Fibroblast of the aortic adventitia (primary cell): ENCODE results near the gene DNAH6. TPM values are rescaled to one million over a fixed set of nuclear protein-coding genes. Genes with fewer than 3 reads are reported as not detected.

Experiments used
- DNase-seq: peaks from one replicate; pipeline ENCODE4 v3.0.0-alpha.2; 2010; ENCODE audit warnings: low read depth
- H3K4me3 ChIP-seq: 2 replicates; pipeline ENCODE4 v1.5.1; 2011; ENCODE audit warnings: low read depth, mild to moderate bottlenecking, control low read depth, low read length, moderate library complexity
- total RNA-seq: library from RNA; depleted of rRNA; stranded (reverse); fragments of >200 nt; gene quantifications from 2 replicates; pipeline ENCODE4 v1.2.3, GENCODE V29; 2012; ENCODE audit warnings: low replicate concordance
- TF ChIP-seq, protein P1 (sequence below): IDR thresholded peaks from 2 replicates; pipeline ENCODE4 v1.5.1; 2011; ENCODE audit warnings: mild to moderate bottlenecking, low read length, control low read depth, inconsistent platforms; ENCODE audit not compliant: insufficient read depth

Gene DNAH6
- total RNA-seq, 1 donor, result under 0.01 TPM

DNA sequence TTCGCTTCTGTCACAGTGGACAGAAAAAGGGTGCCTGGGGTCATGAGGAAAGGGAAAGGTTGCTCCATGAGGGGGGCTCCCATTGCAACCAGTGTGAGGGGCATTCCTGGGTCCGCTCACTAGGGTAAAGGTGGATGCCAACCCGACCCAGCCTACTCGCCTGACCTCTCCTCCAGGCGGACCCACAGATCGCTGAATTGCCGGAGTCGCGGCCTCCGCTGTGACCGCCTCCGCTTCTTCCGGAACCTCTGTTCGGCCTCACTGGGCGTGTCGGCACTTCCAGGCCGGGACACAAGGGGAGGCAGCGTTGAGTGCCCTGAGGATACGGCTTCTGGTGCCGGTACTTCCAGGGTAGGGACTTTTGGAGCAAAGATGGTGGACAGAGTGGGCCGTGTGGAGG lies 307.5 kb downstream of the DNAH6 start:
- no peak for DNase-seq
- TF ChIP-seq, protein P1, sequence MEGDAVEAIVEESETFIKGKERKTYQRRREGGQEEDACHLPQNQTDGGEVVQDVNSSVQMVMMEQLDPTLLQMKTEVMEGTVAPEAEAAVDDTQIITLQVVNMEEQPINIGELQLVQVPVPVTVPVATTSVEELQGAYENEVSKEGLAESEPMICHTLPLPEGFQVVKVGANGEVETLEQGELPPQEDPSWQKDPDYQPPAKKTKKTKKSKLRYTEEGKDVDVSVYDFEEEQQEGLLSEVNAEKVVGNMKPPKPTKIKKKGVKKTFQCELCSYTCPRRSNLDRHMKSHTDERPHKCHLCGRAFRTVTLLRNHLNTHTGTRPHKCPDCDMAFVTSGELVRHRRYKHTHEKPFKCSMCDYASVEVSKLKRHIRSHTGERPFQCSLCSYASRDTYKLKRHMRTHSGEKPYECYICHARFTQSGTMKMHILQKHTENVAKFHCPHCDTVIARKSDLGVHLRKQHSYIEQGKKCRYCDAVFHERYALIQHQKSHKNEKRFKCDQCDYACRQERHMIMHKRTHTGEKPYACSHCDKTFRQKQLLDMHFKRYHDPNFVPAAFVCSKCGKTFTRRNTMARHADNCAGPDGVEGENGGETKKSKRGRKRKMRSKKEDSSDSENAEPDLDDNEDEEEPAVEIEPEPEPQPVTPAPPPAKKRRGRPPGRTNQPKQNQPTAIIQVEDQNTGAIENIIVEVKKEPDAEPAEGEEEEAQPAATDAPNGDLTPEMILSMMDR, result no peak
- no peak overlapping the region for H3K4me3 ChIP-seq

DNA sequence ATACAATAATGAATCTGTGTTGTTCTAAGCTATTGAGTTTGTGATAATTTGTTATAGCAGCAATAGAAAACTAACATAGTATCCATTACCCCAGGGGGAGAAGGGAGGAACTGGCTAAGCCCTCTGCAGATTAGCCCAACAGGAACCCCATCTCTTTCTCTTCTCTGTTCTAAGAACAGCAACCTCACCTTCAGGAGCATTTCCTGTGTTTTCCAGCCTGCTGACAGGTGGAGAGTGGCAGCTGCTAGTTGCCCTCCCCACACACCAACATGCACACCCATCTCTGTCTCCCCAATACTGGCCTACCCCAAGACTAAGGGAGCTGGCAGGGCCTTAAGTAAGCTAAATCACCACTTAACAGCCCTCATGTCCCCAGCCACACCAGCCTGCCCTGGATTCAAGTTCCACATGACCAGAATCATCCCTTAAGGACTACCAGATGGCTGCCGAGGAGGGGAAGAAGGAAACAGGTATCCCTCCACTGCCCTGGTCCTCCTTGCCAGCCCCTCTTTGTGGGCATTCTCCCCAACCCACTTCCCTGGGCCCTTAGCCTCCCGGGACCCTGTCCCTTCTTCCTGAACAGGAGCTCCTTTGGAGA lies 311.8 kb downstream of the DNAH6 start:
- DNase-seq, result no peak
- TF ChIP-seq, protein P1, result no peak
- H3K4me3 ChIP-seq, result no peak overlapping the region

DNA sequence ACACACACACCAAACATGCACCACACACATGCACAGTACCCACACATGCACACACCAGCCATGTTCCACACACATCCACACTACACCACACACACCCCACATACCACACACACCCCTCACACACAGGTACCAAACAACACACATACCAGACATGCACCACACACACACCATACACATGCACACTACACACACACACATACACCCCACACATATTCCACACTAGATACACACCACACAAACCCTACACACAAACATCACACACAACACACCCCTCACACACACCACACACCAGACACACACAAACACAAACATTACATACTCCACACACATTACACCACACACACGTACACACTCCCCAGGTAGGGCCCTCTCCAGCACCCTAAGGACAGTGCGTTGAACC lies 313.4 kb downstream of the DNAH6 start:
- DNase-seq, result no peak
- TF ChIP-seq, protein P1, result no peak
- H3K4me3 ChIP-seq, result no peak overlapping the region

DNA sequence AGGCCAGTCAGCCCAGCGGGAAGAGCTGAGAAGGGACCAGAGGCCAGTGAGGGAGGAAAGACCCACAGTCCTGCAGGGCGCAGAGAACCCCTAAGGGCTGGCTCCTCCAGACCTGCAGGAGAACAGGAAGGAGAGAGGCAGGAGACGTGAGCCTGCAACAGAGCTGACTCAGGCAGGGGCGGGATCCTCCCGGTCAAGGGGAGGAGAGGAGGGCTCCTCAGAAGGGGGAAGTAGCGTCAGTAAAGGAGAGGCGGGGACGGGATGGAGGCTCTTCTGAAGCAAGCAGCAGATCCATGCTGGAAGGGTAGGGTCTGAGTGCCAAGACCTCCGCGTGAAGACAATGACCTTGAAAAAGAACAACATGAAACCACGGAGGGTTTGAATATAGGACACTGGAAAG lies 313.8 kb downstream of the DNAH6 start:
- TF ChIP-seq, protein P1, result no peak
- H3K4me3 ChIP-seq, result no peak overlapping the region
- DNase-seq, result no peak

DNA sequence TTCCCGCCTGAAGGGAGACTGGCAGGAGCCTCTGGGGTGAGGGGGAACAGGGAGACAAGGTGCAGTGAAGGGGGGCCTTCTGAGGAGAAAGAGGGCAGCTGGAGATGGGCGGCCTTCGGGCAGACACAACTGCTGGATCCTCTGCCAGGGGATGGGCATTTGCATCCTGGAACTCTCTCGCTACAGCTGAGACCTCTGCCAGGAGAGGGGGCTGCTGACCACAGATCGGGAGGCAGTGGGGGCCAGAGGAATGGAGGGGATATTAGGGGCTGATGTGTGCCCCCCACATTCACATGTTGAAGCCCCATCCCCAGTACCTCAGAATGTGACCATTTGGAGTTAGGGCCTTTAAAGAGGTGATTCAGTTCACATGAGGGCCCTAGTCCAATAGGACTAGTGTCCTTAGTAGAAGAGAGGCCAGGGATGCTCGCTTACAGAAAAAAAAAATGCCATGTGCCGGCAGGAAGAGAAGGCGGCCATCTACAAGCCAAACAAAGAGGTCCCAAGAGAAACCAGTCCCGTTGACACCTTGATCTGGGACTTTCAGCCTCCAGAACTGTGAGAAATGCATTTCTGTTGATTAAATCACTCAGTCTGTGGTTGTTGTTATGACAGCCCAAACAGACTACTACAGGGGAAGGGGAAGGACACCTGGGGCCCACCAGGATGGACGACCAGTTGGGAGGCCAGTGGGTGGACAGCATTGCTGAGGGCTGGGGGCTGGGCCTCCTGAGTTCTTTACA lies 314.6 kb downstream of the DNAH6 start:
- TF ChIP-seq, protein P1, result no peak
- H3K4me3 ChIP-seq, result no peak overlapping the region
- no peak for DNase-seq

DNA sequence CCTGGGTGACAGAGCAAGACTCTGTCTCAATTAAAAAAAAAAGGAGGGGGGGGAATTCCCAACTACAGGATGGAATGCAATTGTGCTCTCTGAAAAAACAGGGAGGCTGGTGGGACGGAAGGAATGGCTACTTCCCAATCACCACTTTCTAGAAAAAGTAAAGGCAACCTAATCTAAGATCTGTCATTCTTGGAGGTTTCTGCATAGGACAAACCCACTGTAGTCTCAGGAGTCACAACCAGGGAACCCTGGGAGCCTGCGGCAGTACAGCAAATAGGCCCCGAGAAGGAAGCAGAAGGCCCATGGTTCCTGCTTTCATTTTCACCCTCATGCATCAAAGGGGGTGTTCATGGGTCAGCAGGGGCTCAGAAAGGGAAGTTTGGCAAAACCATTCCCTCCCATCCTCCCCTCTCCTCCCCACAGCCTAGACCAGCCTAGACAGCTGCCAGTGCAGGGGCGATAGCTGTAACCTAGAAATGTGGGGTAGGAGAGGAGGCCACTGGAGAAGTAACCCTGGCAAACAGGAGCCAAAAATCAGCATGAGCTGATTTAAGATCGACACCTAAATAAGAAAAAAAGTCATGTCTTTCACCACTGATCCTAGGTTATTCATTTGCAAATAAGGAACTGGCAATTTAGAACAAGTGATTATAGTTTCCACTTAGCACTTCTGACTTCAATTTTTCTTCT lies 316.6 kb downstream of the DNAH6 start:
- TF ChIP-seq, protein P1, result no peak
- DNase-seq, result no peak
- H3K4me3 ChIP-seq, result no peak overlapping the region
